HFF-Myc (cell line): ENCODE results near the gene ZSWIM4.
"Not testable (repeated sequence)": the region's sequence is repeated elsewhere in the genome, so short reads cannot be mapped to it uniquely, and the experiment has no call there.

Experiments
- DNase-seq: peaks from one replicate; pipeline ENCODE4 v3.0.0-alpha.2; 2011; ENCODE audit warnings: low read depth; ENCODE audit errors: extremely low read depth
- H3K4me3 ChIP-seq: replicated peaks from 2 replicates; pipeline ENCODE4 v1.5.1; 2011; ENCODE audit warnings: low read depth, mild to moderate bottlenecking, control low read depth, low read length
- CTCF ChIP-seq: IDR thresholded peaks from 2 replicates; pipeline ENCODE4 v1.5.1; 2012; ENCODE audit warnings: mild to moderate bottlenecking, low read depth, low read length, control low read depth; ENCODE audit errors: missing control alignments

The ZSWIM4 gene

GRCh38 chr19:13778398-13778797 lies 16.8 kb upstream of the ZSWIM4 start:
- H3K4me3 ChIP-seq, result no peak overlapping the region
- DNase-seq, result no peak
- TF ChIP-seq CTCF, result no peak

GRCh38 chr19:13778847-13779246 lies 16.4 kb upstream of the ZSWIM4 start:
- TF ChIP-seq CTCF, result no peak
- no peak overlapping the region for H3K4me3 ChIP-seq
- no peak for DNase-seq

GRCh38 chr19:13779794-13780193 lies 15.4 kb upstream of the ZSWIM4 start:
- not testable (repeated sequence) for DNase-seq, H3K4me3 ChIP-seq

GRCh38 chr19:13781547-13781946 lies 13.7 kb upstream of the ZSWIM4 start:
- H3K4me3 ChIP-seq, result no peak overlapping the region
- no peak for TF ChIP-seq CTCF
- peak; percentile 63 for DNase-seq

GRCh38 chr19:13782537-13782936 lies 12.7 kb upstream of the ZSWIM4 start:
- no peak for TF ChIP-seq CTCF
- no peak overlapping the region for H3K4me3 ChIP-seq
- no peak for DNase-seq

- H3K4me3 ChIP-seq, result no peak overlapping the region
- DNase-seq, result no peak
- TF ChIP-seq CTCF, result no peak
Observed at GRCh38 chr19:13783565-13784500, 11.4 kb upstream of the ZSWIM4 start.

GRCh38 chr19:13784731-13785452 lies 10.4 kb upstream of the ZSWIM4 start:
- no peak for DNase-seq
- peak; percentile 68 for TF ChIP-seq CTCF
- no peak overlapping the region for H3K4me3 ChIP-seq
